K562 (cell line): ENCODE measurements around the gene NKX6-2. TPM values are rescaled to one million over a fixed set of nuclear protein-coding genes. Genes with fewer than 3 reads are reported as not detected.

Source experiments
- ATAC-seq: fragments of 200-7000 bp; cut with Tn5 transposase; 3 replicates; pipeline ENCODE4 v1.9.1; 2020; ENCODE audit warnings: moderate library complexity
- BruUV-seq: library from RNA; stranded (reverse); fragments of 400-500 nt; replicated peaks from 2 replicates; lab custom pipeline; 2021; lab: Mats Ljungman, UMichigan
- CTCF ChIA-PET: fragments of 300-600 bp; formaldehyde crosslinking; extraction: SDS; loops from one replicate; lab custom pipeline; 2021; ENCODE audit warnings: low intra/inter-chr PET ratio; lab: Yijun Ruan, JAX
- POLR2A ChIA-PET: fragments of 300-600, 350-650 bp; sonication (Branson Sonifier 250); formaldehyde crosslinking; extraction: SDS; loops from one replicate; lab custom pipeline; 2021; ENCODE audit warnings: antibody characterized with exemption, inconsistent platforms; lab: Yijun Ruan, JAX
- DNase-seq, 4 experiments: peaks; one replicate each; pipeline versions ENCODE4 v3.0.0 to v3.0.0-alpha.2; 2011 to 2018; ENCODE audit warnings: low spot score in 3 of 4, mixed read lengths in 3 of 4; ENCODE audit errors: extremely low read depth in 1 of 4
- FAIRE-seq: peaks from 2 replicates; lab custom pipeline; 2011; peaks lifted over from hg19 to GRCh38; lab: Jason Lieb, UNC
- H2AFZ ChIP-seq: 2 replicates; pipeline ENCODE4 v1.6.0; 2011; ENCODE audit warnings: low read depth, low read length, control low read depth, inconsistent platforms
- H3K27ac ChIP-seq: fragments of 200-600 bp; 3 replicates; pipeline ENCODE4 v1.8.0; 2011; ENCODE audit warnings: low read depth, mild to moderate bottlenecking, control low read depth, inconsistent platforms, low read length, moderate library complexity, mixed read lengths; ENCODE audit errors: extremely low read depth
- H3K27me3 ChIP-seq, 2 experiments: fragments of 300-600 bp in 1 of 2; 2 replicates in 1 of 2; 3 replicates in 1 of 2; pipeline versions ENCODE4 v1.6.0 to v1.8.0; 2011; ENCODE audit warnings: inconsistent platforms in 2 of 2, low read length in 2 of 2, mild to moderate bottlenecking in 1 of 2, mixed read lengths in 1 of 2, moderate library complexity in 1 of 2; ENCODE audit not compliant: control insufficient read depth in 2 of 2, insufficient read depth in 2 of 2
- H3K36me3 ChIP-seq: fragments of 300-600 bp; 3 replicates; pipeline ENCODE4 v1.8.0; 2011; ENCODE audit warnings: mild to moderate bottlenecking, low read length, inconsistent platforms; ENCODE audit not compliant: control insufficient read depth, insufficient read depth
- H3K4me1 ChIP-seq, 2 experiments: fragments of 200-600 bp in 1 of 2; replicated peaks in 1 of 2; 2 replicates in 1 of 2; 3 replicates in 1 of 2; pipeline versions ENCODE4 v1.5.1 to v1.8.0; 2011; ENCODE audit warnings: inconsistent platforms in 2 of 2, low read length in 2 of 2, mild to moderate bottlenecking in 1 of 2, mixed read lengths in 1 of 2, moderate library complexity in 1 of 2; ENCODE audit not compliant: control insufficient read depth in 2 of 2, insufficient read depth in 2 of 2
- H3K4me2 ChIP-seq: 2 replicates; pipeline ENCODE4 v1.6.1; 2011; ENCODE audit warnings: low read length, control low read depth, inconsistent platforms, mixed read lengths; ENCODE audit not compliant: insufficient read depth
- H3K4me3 ChIP-seq: fragments of 200-600 bp; sonication (generic), shearing (Covaris generic); 2 replicates; pipeline ENCODE4 v1.5.1; 2016; ENCODE audit warnings: control low read depth, inconsistent platforms
- H3K79me2 ChIP-seq: fragments of 200-600 bp; 3 replicates; pipeline ENCODE4 v1.8.0; 2011; ENCODE audit warnings: low read length, inconsistent platforms; ENCODE audit not compliant: control insufficient read depth, insufficient read depth
- H3K9ac ChIP-seq, 2 experiments: 2 replicates each; pipeline versions ENCODE4 v1.6.0 to v1.6.1; 2011; ENCODE audit warnings: low read depth in 2 of 2, low read length in 2 of 2, control low read depth in 1 of 2, inconsistent platforms in 1 of 2, mild to moderate bottlenecking in 1 of 2, mixed read lengths in 1 of 2; ENCODE audit not compliant: insufficient read depth in 1 of 2
- H3K9me1 ChIP-seq: one replicate; pipeline ENCODE4 v1.6.0; 2011; ENCODE audit warnings: inconsistent platforms, mild to moderate bottlenecking, low read length, moderate library complexity; ENCODE audit not compliant: control insufficient read depth, insufficient read depth
- H3K9me3 ChIP-seq: replicated peaks from 2 replicates; pipeline ENCODE4 v1.5.1; 2011; ENCODE audit warnings: low read depth, low read length, inconsistent platforms; ENCODE audit not compliant: control insufficient read depth, insufficient read depth
- H4K20me1 ChIP-seq: replicated peaks from 2 replicates; pipeline ENCODE4 v1.6.1; 2011; ENCODE audit warnings: low read length, inconsistent platforms, mixed read lengths; ENCODE audit not compliant: control insufficient read depth, insufficient read depth
- NELFE ChIP-seq: IDR thresholded peaks from 2 replicates; pipeline ENCODE4 v1.6.1; 2011; ENCODE audit warnings: mild to moderate bottlenecking; ENCODE audit not compliant: insufficient read depth, insufficient read length
- NONO ChIP-seq, 2 experiments: fragments of 200-400 bp in 1 of 2; fragments of 450-650 bp in 1 of 2; formaldehyde crosslinking in 1 of 2; IDR thresholded peaks; 2 replicates each; pipeline ENCODE4 v1.6.1; 2017; ENCODE audit warnings: low read depth in 2 of 2, mild to moderate bottlenecking in 2 of 2, moderate library complexity in 2 of 2, low read length in 1 of 2
- RBM25 ChIP-seq: fragments of 200-400 bp; formaldehyde crosslinking; IDR thresholded peaks from 2 replicates; pipeline ENCODE4 v1.6.1; 2018; ENCODE audit warnings: low read length, low read depth, moderate library complexity; ENCODE audit not compliant: severe bottlenecking
- ZNF140 ChIP-seq: fragments of 250-450 bp; sonication (Bioruptor Pico); IDR thresholded peaks from 2 replicates; pipeline ENCODE4 v1.8.0; 2021; ENCODE audit warnings: moderate library complexity, mild to moderate bottlenecking, inconsistent platforms
- ZNF764 ChIP-seq: fragments of 250-450 bp; sonication (Bioruptor Pico); IDR thresholded peaks from 2 replicates; pipeline ENCODE4 v1.4.0; 2020; ENCODE audit warnings: low read depth, mild to moderate bottlenecking, moderate library complexity
- WGBS: fragments of 100-300 bp; shearing (Covaris generic); methylation state at CpG from one replicate; pipeline ENCODE4 v1.1.6; 2016; ENCODE audit warnings: low coverage, mixed read lengths; ENCODE audit not compliant: insufficient coverage; ENCODE audit errors: missing lambda C conversion rate; 5-methylcytosine and 5-hydroxymethylcytosine counted together
- in situ Hi-C: fragments of 300-500 bp; cut with MboI; formaldehyde crosslinking; loops from 4 replicates; pipeline ENCODE4 v1.15.0; 2018; ENCODE audit warnings: inconsistent platforms, mixed read lengths
- intact Hi-C: fragments of 100-400 bp; cut with micrococcal nuclease; formaldehyde crosslinking; loops from 2 replicates; pipeline ENCODE4 v1.14.2; 2022
- polyA plus RNA-seq, 8 experiments: library from polyadenylated mRNA; depleted of rRNA in 4 of 8; stranded (reverse) in 5 of 8; unstranded in 3 of 8; fragments of >200 nt; fragmentation: Nextera tagmentation in 2 of 8; fragmentation: Illumina TruSeq in 1 of 8; extraction: Ambion mirVana in 2 of 8; extraction: Trizol in 1 of 8; gene quantifications; 2 replicates each; pipeline versions ENCODE4 v1.2.1 to v1.2.3, GENCODE V29; 2011 to 2014; ENCODE audit warnings: inconsistent platforms in 1 of 8, missing spikeins in 1 of 8
- total RNA-seq, 7 experiments: library from RNA; depleted of rRNA in 6 of 7; stranded (reverse); fragments of >200 nt in 6 of 7; fragmentation: Illumina TruSeq in 2 of 7; extraction: Trizol in 2 of 7; gene quantifications; 2 replicates each; pipeline versions ENCODE4 v1.2.1 to v1.2.3, GENCODE V29; 2011 to 2021; ENCODE audit warnings: low replicate concordance in 1 of 7
- TF ChIP-seq, protein P1 (sequence below): fragments of 450-650 bp; conservative IDR thresholded peaks from 2 replicates; pipeline ENCODE4 v1.6.1; 2016; ENCODE audit warnings: missing genetic modification characterization, low read depth, mild to moderate bottlenecking, missing compliant biosample characterization, moderate library complexity
- TF ChIP-seq, protein P2 (sequence below): sonication (generic); IDR thresholded peaks from 2 replicates; pipeline ENCODE4 v1.6.1; 2016

NKX6-2 gene
- total and polyA plus RNA-seq, 9 of the 15 experiments (the other 6 are each of a cell fraction or from before 2014, with no cell fraction given), result 1.0 to 1.6 TPM; not detected in 7

DNA sequence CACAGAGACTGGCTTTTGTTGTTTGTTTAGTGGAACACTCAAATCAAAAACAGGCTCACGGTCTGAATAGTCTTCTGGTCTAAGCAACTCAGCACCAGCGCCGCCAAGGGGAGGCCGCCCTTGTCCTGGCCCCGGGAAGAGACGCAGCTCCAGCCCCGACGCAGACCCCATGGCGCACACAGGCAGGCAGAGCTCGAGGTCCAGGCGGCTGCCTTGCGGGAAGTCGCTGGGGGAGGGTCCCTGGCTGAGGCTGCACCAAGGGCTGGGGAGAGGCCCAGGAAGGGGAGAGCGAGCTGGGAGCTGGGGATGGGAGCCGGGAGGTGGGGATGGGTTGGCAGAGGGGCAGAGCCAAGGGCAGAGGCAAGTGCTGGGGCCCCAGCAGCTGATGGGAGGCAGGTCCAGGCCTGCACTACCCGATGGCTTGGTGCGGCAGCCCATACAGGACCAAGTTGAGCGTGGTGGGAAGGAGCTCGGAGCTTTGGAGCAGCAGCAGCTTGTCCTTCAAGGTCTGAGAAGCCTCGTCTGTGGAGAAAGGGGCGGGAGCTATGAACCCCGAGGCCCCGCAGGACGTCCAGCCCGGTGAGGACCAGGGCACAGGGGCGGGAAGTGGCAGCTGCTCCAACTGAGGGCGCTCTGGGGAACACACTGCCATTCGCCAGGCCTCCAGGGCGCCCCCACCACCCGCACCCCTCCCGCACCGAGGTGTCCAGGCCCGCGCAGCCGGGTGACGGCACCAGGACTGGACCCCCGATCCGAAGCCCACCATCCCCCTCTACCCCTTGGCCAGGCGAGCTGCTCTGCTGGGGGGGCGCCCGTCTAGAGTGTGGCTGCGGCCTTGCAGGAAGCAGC lies 22.7 kb upstream of the NKX6-2 start:
- ChIA-PET CTCF (no interaction called here), POLR2A (no interaction called here)
- H2AFZ ChIP-seq, result no peak overlapping the region
- no peak; the same call in 2 of the 3 replicates for ATAC-seq
- H3K9me3 ChIP-seq, result no peaks in the 10 kb centered on the region
- DNase-seq, result no peak
- 20% methylated on average over 8 of the region's 42 CpGs for WGBS
- H3K4me1 ChIP-seq, result peaks cover 0 to 18% of the 10 kb centered on the region in 2 experiments; a peak in 2 of 5 replicates
- no peak overlapping the region for H3K4me3 ChIP-seq
- no peak overlapping the region for H3K27ac ChIP-seq
- no TSS peak for BruUV-seq
- no peak overlapping the region for H3K4me2 ChIP-seq
- no peaks in the 10 kb centered on the region for H3K9me1 ChIP-seq
- no peak overlapping the region for H3K9ac ChIP-seq
- no peaks in the 10 kb centered on the region for H4K20me1 ChIP-seq
- no peaks in the 10 kb centered on the region for H3K36me3 ChIP-seq
- no peaks in the 10 kb centered on the region for H3K79me2 ChIP-seq
- intact Hi-C loops (no loop called here), in situ Hi-C loops (no loop called here)
- FAIRE-seq, result no peak
- TF ChIP-seq RBM25 (no peak), ZNF764 (CRISPR knock-in tag) (no peak), ZNF140 (CRISPR knock-in tag) (no peak), NELFE (no peak), NONO (IDR thresholded peaks at IDR 0.05; ENCODE audit: low read depth in 2 of 2, low read length in 1 of 2) (no peak)
- TF ChIP-seq, protein P1, sequence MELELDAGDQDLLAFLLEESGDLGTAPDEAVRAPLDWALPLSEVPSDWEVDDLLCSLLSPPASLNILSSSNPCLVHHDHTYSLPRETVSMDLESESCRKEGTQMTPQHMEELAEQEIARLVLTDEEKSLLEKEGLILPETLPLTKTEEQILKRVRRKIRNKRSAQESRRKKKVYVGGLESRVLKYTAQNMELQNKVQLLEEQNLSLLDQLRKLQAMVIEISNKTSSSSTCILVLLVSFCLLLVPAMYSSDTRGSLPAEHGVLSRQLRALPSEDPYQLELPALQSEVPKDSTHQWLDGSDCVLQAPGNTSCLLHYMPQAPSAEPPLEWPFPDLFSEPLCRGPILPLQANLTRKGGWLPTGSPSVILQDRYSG (tag), result no peak
- TF ChIP-seq, protein P2, sequence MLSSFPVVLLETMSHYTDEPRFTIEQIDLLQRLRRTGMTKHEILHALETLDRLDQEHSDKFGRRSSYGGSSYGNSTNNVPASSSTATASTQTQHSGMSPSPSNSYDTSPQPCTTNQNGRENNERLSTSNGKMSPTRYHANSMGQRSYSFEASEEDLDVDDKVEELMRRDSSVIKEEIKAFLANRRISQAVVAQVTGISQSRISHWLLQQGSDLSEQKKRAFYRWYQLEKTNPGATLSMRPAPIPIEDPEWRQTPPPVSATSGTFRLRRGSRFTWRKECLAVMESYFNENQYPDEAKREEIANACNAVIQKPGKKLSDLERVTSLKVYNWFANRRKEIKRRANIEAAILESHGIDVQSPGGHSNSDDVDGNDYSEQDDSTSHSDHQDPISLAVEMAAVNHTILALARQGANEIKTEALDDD, result no peak
- H3K27me3 ChIP-seq, result peaks cover 0 to 25% of the 10 kb centered on the region in 2 experiments; a peak in 2 of 5 replicates
